HEK293 (cell line): ENCODE results near the gene GPRC5D.

Experiments used
- CTCF ChIA-PET: fragments of 350-600 bp; formaldehyde crosslinking; extraction: SDS; loops from one replicate; lab custom pipeline; 2021; ENCODE audit warnings: antibody characterized with exemption; lab: Yijun Ruan, JAX
- POLR2A ChIA-PET: fragments of 300-600 bp; formaldehyde crosslinking; extraction: SDS; loops from one replicate; lab custom pipeline; 2020; ENCODE audit warnings: antibody characterized with exemption, inconsistent platforms; lab: Yijun Ruan, JAX
- H3K27ac ChIP-seq: fragments of 200-500 bp; sonication (Bioruptor generic); 2 replicates; pipeline ENCODE4 v1.5.1; 2014; ENCODE audit warnings: low read depth, low read length, control low read depth, inconsistent platforms; ENCODE audit errors: extremely low read depth
- H3K36me3 ChIP-seq, 2 experiments: fragments of 200-500 bp in 1 of 2; sonication (Bioruptor generic) in 1 of 2; 1 replicate in 1 of 2; 2 replicates in 1 of 2; pipeline ENCODE4 v1.5.1; 2014 to 2017; ENCODE audit warnings: inconsistent platforms in 2 of 2, low read length in 2 of 2; ENCODE audit not compliant: control insufficient read depth in 2 of 2, insufficient read depth in 1 of 2
- H3K4me1 ChIP-seq: fragments of 200-500 bp; sonication (Bioruptor generic); 2 replicates; pipeline ENCODE4 v1.5.1; 2014; ENCODE audit warnings: mild to moderate bottlenecking, low read length, inconsistent platforms; ENCODE audit not compliant: control insufficient read depth, insufficient read depth
- H3K4me3 ChIP-seq: 2 replicates; pipeline ENCODE4 v1.5.1; 2011; ENCODE audit warnings: low read depth, mild to moderate bottlenecking, control low read depth, low read length, moderate library complexity
- H3K9me3 ChIP-seq: fragments of 200-500 bp; sonication (Bioruptor generic); 2 replicates; pipeline ENCODE4 v1.5.1; 2014; ENCODE audit warnings: low read depth, low read length, inconsistent platforms; ENCODE audit not compliant: control insufficient read depth, insufficient read depth
- BCL11B ChIP-seq: fragments of 450-650 bp; formaldehyde crosslinking; IDR thresholded peaks from 2 replicates; pipeline ENCODE4 v1.5.1; 2016; ENCODE audit warnings: low read depth, missing biosample characterization, missing genetic modification characterization
- ELK4 ChIP-seq: IDR thresholded peaks from 2 replicates; pipeline ENCODE4 v1.6.1; 2011; ENCODE audit warnings: mild to moderate bottlenecking, low read depth, low read length, borderline replicate concordance
- HIC1 ChIP-seq: fragments of 450-650 bp; formaldehyde crosslinking; IDR thresholded peaks from 2 replicates; pipeline ENCODE4 v1.5.1; 2016; ENCODE audit warnings: missing biosample characterization, missing genetic modification characterization
- IKZF3 ChIP-seq: fragments of 450-650 bp; IDR thresholded peaks from 2 replicates; pipeline ENCODE4 v1.5.0; 2018; ENCODE audit warnings: missing biosample characterization, mild to moderate bottlenecking, missing genetic modification characterization, moderate library complexity
- OVOL3 ChIP-seq: fragments of 450-650 bp; formaldehyde crosslinking; IDR thresholded peaks from 2 replicates; pipeline ENCODE4 v1.5.1; 2016; ENCODE audit warnings: missing biosample characterization, missing genetic modification characterization
- PBX3 ChIP-seq: sonication (generic); formaldehyde crosslinking; IDR thresholded peaks from 2 replicates; pipeline ENCODE4 v1.8.1; 2022; ENCODE audit warnings: mild to moderate bottlenecking, moderate library complexity, missing genetic modification reagents
- PRDM6 ChIP-seq: fragments of 450-650 bp; formaldehyde crosslinking; IDR thresholded peaks from 2 replicates; pipeline ENCODE4 v1.5.1; 2017; ENCODE audit warnings: missing biosample characterization, missing genetic modification characterization
- RBAK ChIP-seq: fragments of 450-650 bp; formaldehyde crosslinking; IDR thresholded peaks from 2 replicates; pipeline ENCODE4 v1.5.1; 2016; ENCODE audit warnings: missing biosample characterization, missing genetic modification characterization
- REPIN1 ChIP-seq: fragments of 450-650 bp; formaldehyde crosslinking; IDR thresholded peaks from 2 replicates; pipeline ENCODE4 v1.5.1; 2017; ENCODE audit warnings: missing biosample characterization, missing genetic modification characterization, low read depth
- SETDB1 ChIP-seq: IDR thresholded peaks from one replicate; pipeline ENCODE4 v1.6.1; 2017; ENCODE audit warnings: mild to moderate bottlenecking, low read length, moderate library complexity, mixed read lengths; ENCODE audit not compliant: insufficient read length
- SP3 ChIP-seq: fragments of 450-650 bp; formaldehyde crosslinking; IDR thresholded peaks from 2 replicates; pipeline ENCODE4 v1.5.1; 2016; ENCODE audit warnings: missing biosample characterization, missing genetic modification characterization
- ZBTB21 ChIP-seq: fragments of 450-650 bp; formaldehyde crosslinking; IDR thresholded peaks from 2 replicates; pipeline ENCODE4 v1.5.1; 2017; ENCODE audit warnings: missing biosample characterization, missing genetic modification characterization
- ZIC2 ChIP-seq: fragments of 450-650 bp; formaldehyde crosslinking; IDR thresholded peaks from 2 replicates; pipeline ENCODE4 v1.5.1; 2016; ENCODE audit warnings: missing biosample characterization, missing genetic modification characterization
- ZNF19 ChIP-seq: fragments of 450-650 bp; formaldehyde crosslinking; IDR thresholded peaks from 2 replicates; pipeline ENCODE4; 2016; ENCODE audit warnings: missing biosample characterization, missing genetic modification characterization, low read depth
- ZNF423 ChIP-seq: fragments of 450-650 bp; formaldehyde crosslinking; IDR thresholded peaks from 2 replicates; pipeline ENCODE4 v1.5.1; 2016; ENCODE audit warnings: missing biosample characterization, missing genetic modification characterization
- ZNF473 ChIP-seq: fragments of 450-650 bp; formaldehyde crosslinking; IDR thresholded peaks from 2 replicates; pipeline ENCODE4 v1.5.1; 2017; ENCODE audit warnings: missing biosample characterization, missing genetic modification characterization
- ZNF518A ChIP-seq: fragments of 450-650 bp; formaldehyde crosslinking; conservative IDR thresholded peaks from 2 replicates; pipeline ENCODE4 v1.5.1; 2016; ENCODE audit warnings: low read depth, missing biosample characterization, missing genetic modification characterization
- ZNF544 ChIP-seq: fragments of 450-650 bp; formaldehyde crosslinking; IDR thresholded peaks from 2 replicates; pipeline ENCODE4 v1.5.0; 2017; ENCODE audit warnings: missing biosample characterization, missing genetic modification characterization
- ZNF76 ChIP-seq: fragments of 450-650 bp; formaldehyde crosslinking; IDR thresholded peaks from 2 replicates; pipeline ENCODE4; 2016; ENCODE audit warnings: low read depth, missing biosample characterization, missing genetic modification characterization, borderline replicate concordance

The GPRC5D gene

GRCh38 chr12:12954878-12955625 is 3.1 kb upstream of the GPRC5D start:
- Histone ChIP-seq H3K36me3 (no peaks in the 10 kb centered on the region), H3K27ac (no peak overlapping the region), H3K9me3 (no peaks in the 10 kb centered on the region), H3K4me3 (no peak overlapping the region), H3K4me1 (no peaks in the 10 kb centered on the region)
- POLR2A ChIA-PET = interaction anchor here (0.6 kb wide), 1 partner anchor 63 kb away, joined by 3 read pairs; no protein-coding TSS in a partner anchor
- CTCF ChIA-PET = interaction anchor here (0.6 to 1.0 kb wide), 3 partner anchors 9 to 564 kb away, joined by 3 to 4 read pairs (median 3); no protein-coding TSS in a partner anchor
- no peak for TF ChIP-seq ZNF473 (tag by site-specific recombination)
- no peak for TF ChIP-seq ZBTB21 (tag by site-specific recombination)
- no peak for TF ChIP-seq ELK4
- no peak for TF ChIP-seq ZIC2
- TF ChIP-seq ZNF76 (tag by site-specific recombination) = no peak
- TF ChIP-seq ZNF19 = no peak
- no peak for TF ChIP-seq SETDB1
- TF ChIP-seq ZNF518A (tag by site-specific recombination) = no peak
- no peak for TF ChIP-seq HIC1 (tag by site-specific recombination)
- TF ChIP-seq ZNF423 (tag by site-specific recombination) = no peak
- TF ChIP-seq PRDM6 (tag by site-specific recombination) = no peak
- TF ChIP-seq REPIN1 (tag by site-specific recombination) = no peak
- no peak for TF ChIP-seq PBX3 (CRISPR knock-in tag)
- TF ChIP-seq BCL11B = no peak
- TF ChIP-seq RBAK = no peak
- TF ChIP-seq ZNF544 (tag by site-specific recombination) = no peak
- TF ChIP-seq IKZF3 = no peak
- no peak for TF ChIP-seq OVOL3 (tag by site-specific recombination)
- TF ChIP-seq SP3 = no peak
